GM12874 (cell line): ENCODE results near the gene SDCCAG8.

Experiments used
- CTCF ChIP-seq: IDR thresholded peaks from 2 replicates; pipeline ENCODE4 v1.5.1; 2011; ENCODE audit warnings: low read depth, mild to moderate bottlenecking, control low read depth, low read length, moderate library complexity; ENCODE audit not compliant: insufficient read depth

The SDCCAG8 gene

GRCh38 chr1:243482141-243483022 is 226.5 kb downstream of the SDCCAG8 start:
- TF ChIP-seq CTCF = no peak

GRCh38 chr1:243483071-243483771 is 227.4 kb downstream of the SDCCAG8 start:
- no peak for TF ChIP-seq CTCF

GRCh38 chr1:243483952-243484351 is 228.1 kb downstream of the SDCCAG8 start:
- TF ChIP-seq CTCF = no peak

- no peak for TF ChIP-seq CTCF
These were observed 231.3 kb downstream of the SDCCAG8 start for GRCh38 chr1:243487036-243487648.

GRCh38 chr1:243487649-243488227 is 231.9 kb downstream of the SDCCAG8 start:
- no peak for TF ChIP-seq CTCF

- TF ChIP-seq CTCF = no peak
These were observed 232.8 kb downstream of the SDCCAG8 start for GRCh38 chr1:243488459-243489157.
